Mesothelial cell of epicardium (in vitro differentiated cells): ENCODE measurements around the gene CAPRIN2. TPM values are rescaled to one million over a fixed set of nuclear protein-coding genes. Genes with fewer than 3 reads are reported as not detected.
A peak's percentile ranks its signal among the peaks of the same experiment; 100 is the strongest.

Experiments used
- DNase-seq, 2 experiments: peaks; one replicate each; pipeline ENCODE4 v3.0.0; 2021; ENCODE audit warnings: low spot score in 2 of 2; ENCODE audit not compliant: unreplicated experiment in 2 of 2
- H3K27ac Mint-ChIP-seq: 2 replicates; pipeline ENCODE4 v1.8.0; 2021; ENCODE audit warnings: mixed read lengths
- H3K27me3 Mint-ChIP-seq: 2 replicates; pipeline ENCODE4 v1.8.0; 2021; ENCODE audit warnings: low read depth, mixed read lengths
- H3K36me3 Mint-ChIP-seq: 2 replicates; pipeline ENCODE4 v1.8.0; 2021; ENCODE audit warnings: mixed read lengths
- H3K4me1 Mint-ChIP-seq: 2 replicates; pipeline ENCODE4 v1.8.0; 2021; ENCODE audit warnings: mixed read lengths
- H3K4me3 Mint-ChIP-seq: 2 replicates; pipeline ENCODE4 v1.8.0; 2021; ENCODE audit warnings: mild to moderate bottlenecking, moderate library complexity, mixed read lengths
- H3K9me3 Mint-ChIP-seq: 2 replicates; pipeline ENCODE4 v1.8.0; 2021; ENCODE audit warnings: mixed read lengths
- total RNA-seq: library from RNA; stranded (reverse); gene quantifications from 3 replicates; pipeline ENCODE4 v1.2.1, GENCODE V29; 2021
- TF ChIP-seq, protein P1 (sequence below): fragments of 200-600 bp; sonication (generic); IDR thresholded peaks from one replicate; pipeline ENCODE4 v1.5.0; 2021; ENCODE audit warnings: antibody characterized with exemption; ENCODE audit not compliant: unreplicated experiment

CAPRIN2 gene
- total RNA-seq, 1 donor from 2014 or later, result 41.4 TPM

DNA sequence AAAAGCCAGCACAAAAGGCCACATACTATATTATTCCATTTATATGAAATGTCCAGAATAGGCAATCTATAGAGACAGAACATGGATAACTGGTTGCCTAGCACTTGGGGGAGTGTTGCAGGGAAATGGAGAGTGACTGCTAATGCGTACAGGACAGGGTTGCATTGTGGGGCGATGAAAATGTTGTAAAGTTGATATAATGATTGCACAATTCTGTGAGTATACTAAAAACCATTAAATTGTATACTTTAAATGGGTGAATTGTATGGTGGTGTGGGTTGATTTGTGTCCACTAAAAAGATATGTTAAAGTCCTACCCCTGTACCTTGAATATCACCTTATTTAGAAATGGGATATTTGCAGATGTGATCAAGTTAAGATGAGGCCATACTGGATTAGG is 7.0 kb upstream of the CAPRIN2 start:
- Mint-ChIP-seq H3K9me3 (no peaks in the 10 kb centered on the region), H3K27me3 (no peaks in the 10 kb centered on the region), H3K36me3 (peaks cover 6% of the 10 kb centered on the region), H3K4me1 (no peaks in the 10 kb centered on the region), H3K27ac (no peak overlapping the region), H3K4me3 (no peak overlapping the region)
- no peak for DNase-seq
- TF ChIP-seq, protein P1, sequence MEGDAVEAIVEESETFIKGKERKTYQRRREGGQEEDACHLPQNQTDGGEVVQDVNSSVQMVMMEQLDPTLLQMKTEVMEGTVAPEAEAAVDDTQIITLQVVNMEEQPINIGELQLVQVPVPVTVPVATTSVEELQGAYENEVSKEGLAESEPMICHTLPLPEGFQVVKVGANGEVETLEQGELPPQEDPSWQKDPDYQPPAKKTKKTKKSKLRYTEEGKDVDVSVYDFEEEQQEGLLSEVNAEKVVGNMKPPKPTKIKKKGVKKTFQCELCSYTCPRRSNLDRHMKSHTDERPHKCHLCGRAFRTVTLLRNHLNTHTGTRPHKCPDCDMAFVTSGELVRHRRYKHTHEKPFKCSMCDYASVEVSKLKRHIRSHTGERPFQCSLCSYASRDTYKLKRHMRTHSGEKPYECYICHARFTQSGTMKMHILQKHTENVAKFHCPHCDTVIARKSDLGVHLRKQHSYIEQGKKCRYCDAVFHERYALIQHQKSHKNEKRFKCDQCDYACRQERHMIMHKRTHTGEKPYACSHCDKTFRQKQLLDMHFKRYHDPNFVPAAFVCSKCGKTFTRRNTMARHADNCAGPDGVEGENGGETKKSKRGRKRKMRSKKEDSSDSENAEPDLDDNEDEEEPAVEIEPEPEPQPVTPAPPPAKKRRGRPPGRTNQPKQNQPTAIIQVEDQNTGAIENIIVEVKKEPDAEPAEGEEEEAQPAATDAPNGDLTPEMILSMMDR, result no peak

DNA sequence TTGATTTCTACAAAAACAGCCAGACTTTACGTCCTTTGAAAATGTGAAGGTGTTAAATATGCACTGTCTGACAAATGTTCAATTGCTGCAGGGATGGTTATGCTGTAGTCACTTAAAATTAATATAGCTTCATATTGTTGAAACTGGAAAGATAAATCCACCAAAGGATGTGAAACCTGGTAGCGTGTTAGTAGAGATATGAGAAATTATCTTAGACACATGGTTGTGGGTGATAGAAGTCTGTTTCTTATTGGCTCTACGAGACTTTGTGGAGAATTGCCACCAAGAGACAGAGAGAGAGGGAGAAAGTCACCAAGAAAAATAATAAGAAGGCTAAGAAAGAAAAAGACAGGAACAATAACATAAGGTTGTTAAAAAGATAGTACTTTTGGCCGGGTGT is 2.6 kb upstream of the CAPRIN2 start:
- no peak for DNase-seq
- no peaks in the 10 kb centered on the region for H3K9me3 Mint-ChIP-seq
- H3K27ac Mint-ChIP-seq, result no peak overlapping the region
- peaks cover 6% of the 10 kb centered on the region for H3K36me3 Mint-ChIP-seq
- TF ChIP-seq, protein P1, result no peak
- peaks cover 25% of the 10 kb centered on the region for H3K4me1 Mint-ChIP-seq
- no peak overlapping the region for H3K4me3 Mint-ChIP-seq
- H3K27me3 Mint-ChIP-seq, result no peaks in the 10 kb centered on the region

DNA sequence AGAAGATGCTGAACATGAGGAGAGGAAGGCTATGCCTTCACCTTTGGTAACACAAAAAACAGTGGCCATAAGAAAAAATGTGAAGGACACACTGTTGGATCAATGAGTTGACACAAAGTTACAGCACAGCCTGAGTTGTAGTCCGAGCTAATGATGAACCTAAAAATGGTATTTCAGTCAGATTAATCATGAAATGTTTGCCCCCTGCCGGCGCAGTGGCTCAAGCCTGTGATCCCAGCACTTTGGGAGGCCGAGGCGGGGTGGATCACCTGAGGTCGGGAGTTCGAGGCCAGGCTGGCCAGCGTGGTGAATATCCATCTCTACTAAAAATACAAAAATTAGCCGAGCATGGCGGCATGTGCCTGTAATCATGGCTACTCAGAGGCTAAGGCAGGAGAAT is 1.3 kb upstream of the CAPRIN2 start:
- no peak for DNase-seq
- H3K4me3 Mint-ChIP-seq, result peak overlapping the region; percentile 93
- TF ChIP-seq, protein P1, result no peak
- H3K27me3 Mint-ChIP-seq, result no peaks in the 10 kb centered on the region
- no peak overlapping the region for H3K27ac Mint-ChIP-seq
- peaks cover 2% of the 10 kb centered on the region for H3K36me3 Mint-ChIP-seq
- no peaks in the 10 kb centered on the region for H3K9me3 Mint-ChIP-seq
- peaks cover 31% of the 10 kb centered on the region for H3K4me1 Mint-ChIP-seq

DNA sequence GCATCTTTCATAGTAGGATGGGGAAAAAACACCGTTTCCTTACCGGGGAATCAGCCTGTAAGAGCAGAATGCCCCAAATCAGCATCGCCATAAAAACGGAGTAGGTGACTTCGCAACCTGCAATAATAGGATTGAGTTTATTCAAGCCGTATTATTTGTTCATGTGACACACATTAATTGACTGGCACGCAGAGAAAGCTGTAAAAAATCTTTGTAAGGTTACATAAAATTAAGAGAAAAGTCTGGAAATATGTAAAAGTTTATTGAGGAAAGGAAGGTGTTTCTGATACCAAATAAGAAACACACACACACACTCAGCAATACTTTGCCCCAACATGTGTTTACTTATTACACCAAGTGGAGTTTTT is 628 bp upstream of the CAPRIN2 start:
- TF ChIP-seq, protein P1, result no peak
- Mint-ChIP-seq H3K27me3 (no peaks in the 10 kb centered on the region), H3K4me1 (peaks cover 38% of the 10 kb centered on the region), H3K4me3 (peak overlapping the region; percentile 93), H3K27ac (peak overlapping the region; percentile 69), H3K36me3 (peaks cover under 1% of the 10 kb centered on the region), H3K9me3 (no peaks in the 10 kb centered on the region)
- no peak for DNase-seq

DNA sequence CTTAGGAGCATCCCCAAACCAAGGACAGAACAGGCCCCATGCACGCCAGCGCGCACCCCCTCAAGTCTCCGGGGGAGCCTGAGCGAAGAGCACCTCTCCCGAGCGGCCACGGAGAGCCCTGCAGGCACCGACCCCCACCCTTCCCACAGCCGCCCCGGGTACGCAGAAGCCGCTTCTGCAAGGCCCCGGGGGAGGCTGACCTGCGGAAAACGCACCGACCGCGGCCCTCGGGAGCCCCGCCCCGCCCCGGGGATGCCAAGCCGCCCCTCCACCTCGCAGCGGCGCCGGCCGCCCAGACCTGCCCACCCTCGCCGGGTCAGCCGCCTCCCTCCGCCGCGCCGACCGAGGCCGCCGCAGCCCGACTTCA is 385 bp downstream of the CAPRIN2 start:
- peak overlapping the region; percentile 94 for H3K27ac Mint-ChIP-seq
- TF ChIP-seq, protein P1, result no peak
- H3K36me3 Mint-ChIP-seq, result no peaks in the 10 kb centered on the region
- peaks cover 44% of the 10 kb centered on the region for H3K4me1 Mint-ChIP-seq
- no peak for DNase-seq
- H3K27me3 Mint-ChIP-seq, result no peaks in the 10 kb centered on the region
- H3K4me3 Mint-ChIP-seq, result peak overlapping the region; percentile 93
- no peaks in the 10 kb centered on the region for H3K9me3 Mint-ChIP-seq

DNA sequence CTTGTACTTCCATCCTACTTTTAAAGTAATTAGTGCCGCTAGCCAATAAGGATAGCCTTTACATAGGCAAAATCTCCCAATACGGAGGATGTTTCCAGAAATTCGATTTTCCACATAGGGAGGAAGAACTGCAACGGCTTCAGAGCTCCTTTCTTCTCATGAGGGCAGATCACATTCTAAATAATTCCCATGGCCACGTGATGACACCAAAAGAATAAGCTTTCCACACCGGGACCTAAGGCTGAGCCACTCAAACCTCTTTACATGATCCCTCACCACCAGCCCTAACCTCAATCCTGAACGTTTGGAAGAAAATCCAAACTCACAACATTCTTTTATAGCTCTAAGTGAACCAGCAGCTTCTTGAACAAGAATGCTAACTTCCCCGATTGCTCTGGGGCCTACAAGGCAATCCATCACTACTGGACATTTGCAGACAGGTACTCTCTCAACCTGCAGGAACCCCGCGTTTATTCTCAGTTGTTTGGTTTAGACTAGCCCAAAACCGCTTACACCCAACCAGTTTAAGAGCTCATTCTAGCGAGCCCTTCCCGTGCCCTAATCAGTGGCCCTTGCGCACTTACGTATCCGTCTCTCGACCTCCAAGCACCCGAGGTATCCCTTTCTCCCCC is 884 bp downstream of the CAPRIN2 start:
- no peaks in the 10 kb centered on the region for H3K27me3 Mint-ChIP-seq
- TF ChIP-seq, protein P1, result no peak
- H3K9me3 Mint-ChIP-seq, result no peaks in the 10 kb centered on the region
- peaks cover 46% of the 10 kb centered on the region for H3K4me1 Mint-ChIP-seq
- H3K36me3 Mint-ChIP-seq, result no peaks in the 10 kb centered on the region
- peak overlapping the region; percentile 93 for H3K4me3 Mint-ChIP-seq
- no peak for DNase-seq
- H3K27ac Mint-ChIP-seq, result peak overlapping the region; percentile 94
